CD4-positive, alpha-beta T cell treated with Interleukin-15 for 1 hour (primary cell): ENCODE data around the gene ANKRD63.

Experiments used
- DNase-seq: peaks from one replicate; pipeline ENCODE4 v3.0.0-alpha.2; 2020

Gene ANKRD63

GRCh38 chr15:40254452-40254851 lies 28.4 kb downstream of the ANKRD63 start:
- DNase-seq, result no peak

GRCh38 chr15:40253167-40253790 lies 29.6 kb downstream of the ANKRD63 start:
- DNase-seq, result no peak

DNA sequence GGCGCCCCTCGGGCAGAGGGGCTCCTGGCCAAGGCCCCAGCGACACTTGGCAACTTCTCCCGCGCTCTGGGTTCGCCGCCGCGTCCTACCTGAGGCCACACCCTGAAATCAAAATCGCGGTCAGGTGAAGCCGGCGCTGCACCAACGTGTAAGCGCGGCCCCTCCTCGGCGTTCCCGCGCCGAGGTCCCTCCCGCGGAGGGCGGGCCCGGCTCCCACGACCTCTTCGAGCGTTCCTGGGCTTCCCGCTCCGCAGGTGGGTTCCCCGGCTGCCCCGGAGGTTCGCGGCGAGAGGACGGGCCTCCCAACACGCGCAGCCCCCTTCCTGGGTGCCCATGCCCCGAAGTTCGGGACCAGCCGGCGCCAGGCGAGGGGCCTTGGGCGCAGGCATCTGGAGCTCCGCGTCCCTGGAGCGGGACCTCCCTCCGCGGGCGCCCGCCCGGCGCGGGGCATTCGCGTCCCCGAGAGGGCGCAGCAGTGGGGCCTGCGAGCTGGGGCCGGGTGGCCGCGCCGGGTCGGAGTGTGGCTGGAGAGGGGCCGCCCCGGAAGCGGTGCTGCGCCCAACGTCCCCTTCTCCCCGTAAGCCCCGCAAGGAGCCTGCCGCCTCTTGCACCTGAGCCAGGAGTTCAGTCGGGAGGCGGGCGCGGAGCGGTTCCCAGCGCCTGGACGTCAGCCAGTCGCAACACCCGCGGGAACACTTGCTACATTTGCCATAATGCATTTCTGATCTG lies 30.3 kb downstream of the ANKRD63 start:
- no peak for DNase-seq

DNA sequence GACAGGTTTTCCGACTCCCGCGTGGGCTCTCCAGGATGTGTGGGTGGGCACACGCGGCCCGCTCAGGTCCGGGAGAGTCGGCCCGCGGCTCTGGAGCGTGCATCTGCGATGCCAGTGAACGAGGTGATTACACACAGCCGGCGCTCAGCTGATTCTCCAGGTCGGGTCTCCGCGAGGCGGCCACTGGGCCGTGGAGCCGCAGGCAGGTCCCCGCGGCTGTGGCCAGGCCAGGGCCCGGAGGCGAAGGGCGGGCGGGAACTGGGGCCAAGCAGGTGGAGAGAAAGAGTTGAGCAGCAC lies 30.8 kb downstream of the ANKRD63 start:
- no peak for DNase-seq

- no peak for DNase-seq
Observed at GRCh38 chr15:40251486-40252140, 31.3 kb downstream of the ANKRD63 start.

DNA sequence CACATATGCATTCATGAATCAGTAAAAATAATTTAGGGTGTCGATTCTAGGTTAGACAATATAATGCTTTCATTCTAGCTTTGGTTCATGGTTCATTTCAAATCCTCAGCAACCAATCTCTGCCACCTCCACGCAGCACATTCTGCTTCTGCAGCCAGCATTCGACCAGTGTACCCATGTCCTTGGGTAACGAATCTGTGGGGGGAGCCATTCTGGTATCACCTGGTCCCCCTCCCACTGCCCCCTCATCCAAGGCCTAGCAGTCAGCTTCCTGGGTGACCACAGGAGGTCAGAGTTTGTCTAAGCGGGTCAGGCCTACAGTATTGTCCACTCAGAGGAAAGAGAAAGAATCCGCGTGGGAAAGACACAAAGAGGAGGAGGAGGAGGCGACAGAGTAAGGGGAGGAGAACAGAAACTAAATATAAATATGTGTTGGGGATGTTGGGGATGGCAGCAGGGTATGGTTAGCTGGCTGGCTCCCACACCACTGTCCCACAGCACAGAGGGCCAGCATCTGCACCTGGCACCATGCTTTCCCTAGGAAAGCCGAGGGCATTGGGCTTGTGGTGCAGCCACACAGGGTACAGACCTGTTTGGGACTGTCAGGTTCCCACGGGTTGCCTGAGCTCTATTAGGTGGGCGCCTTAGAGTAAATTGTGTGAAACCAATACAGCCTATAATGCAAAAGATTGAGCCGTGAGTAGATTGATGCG lies 31.9 kb downstream of the ANKRD63 start:
- no peak for DNase-seq

DNA sequence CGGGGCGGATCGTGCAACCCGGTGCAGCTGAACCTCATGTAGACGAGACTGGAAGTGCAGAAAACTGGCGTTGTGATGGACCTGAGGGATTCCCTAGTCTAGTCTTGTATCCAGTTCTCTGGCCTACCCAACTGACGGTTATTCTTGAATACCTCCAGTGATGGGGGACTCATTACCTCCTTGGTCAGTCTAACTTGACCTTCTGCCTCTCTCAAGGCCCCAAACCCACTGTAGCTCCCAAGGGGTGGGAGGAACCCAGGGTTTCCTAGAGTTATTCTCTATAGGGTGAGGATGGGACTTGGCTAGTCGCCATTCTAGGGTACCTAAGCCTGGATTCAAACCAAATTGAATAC lies 32.6 kb downstream of the ANKRD63 start:
- DNase-seq, result no peak

GRCh38 chr15:40249477-40250303 lies 33.2 kb downstream of the ANKRD63 start:
- no peak for DNase-seq

GRCh38 chr15:40248006-40248783 lies 34.7 kb downstream of the ANKRD63 start:
- DNase-seq, result no peak

DNA sequence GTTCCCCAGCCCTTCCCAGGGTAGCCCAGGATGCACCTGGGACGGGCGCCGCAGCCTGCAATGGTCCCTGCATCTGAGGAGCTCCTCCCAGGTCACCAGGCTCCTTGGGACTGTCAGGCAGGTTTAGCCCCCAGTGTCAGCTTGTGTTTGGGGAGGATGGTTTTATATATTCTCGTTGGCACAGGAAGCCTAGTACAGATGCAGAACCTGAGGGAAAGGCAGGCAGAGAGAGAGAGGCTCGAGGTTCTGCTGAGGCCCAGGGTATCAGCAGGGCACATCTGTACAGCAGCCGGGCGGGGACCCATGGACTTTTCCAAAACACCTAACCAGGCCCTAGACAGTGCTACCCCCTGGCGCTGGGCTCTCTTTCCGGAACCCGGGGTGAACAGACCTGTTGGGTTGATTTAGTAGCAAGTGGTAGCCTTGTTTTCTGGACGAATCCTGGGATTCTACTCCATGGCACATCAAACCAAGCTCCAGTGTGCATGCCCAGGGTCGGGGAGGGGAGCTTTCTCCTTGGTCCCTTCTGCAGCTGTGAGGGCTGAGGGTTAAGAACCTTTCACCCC lies 35.4 kb downstream of the ANKRD63 start:
- DNase-seq, result no peak

GRCh38 chr15:40246496-40247280 lies 36.2 kb downstream of the ANKRD63 start:
- DNase-seq, result no peak

- no peak for DNase-seq
Observed at GRCh38 chr15:40245666-40246450, 37.0 kb downstream of the ANKRD63 start.

GRCh38 chr15:40244961-40245523 lies 37.8 kb downstream of the ANKRD63 start:
- DNase-seq, result no peak

- DNase-seq, result no peak
Observed at GRCh38 chr15:40243126-40243810, 39.6 kb downstream of the ANKRD63 start.

- DNase-seq, result no peak
Observed at GRCh38 chr15:40242601-40243000, 40.3 kb downstream of the ANKRD63 start.

DNA sequence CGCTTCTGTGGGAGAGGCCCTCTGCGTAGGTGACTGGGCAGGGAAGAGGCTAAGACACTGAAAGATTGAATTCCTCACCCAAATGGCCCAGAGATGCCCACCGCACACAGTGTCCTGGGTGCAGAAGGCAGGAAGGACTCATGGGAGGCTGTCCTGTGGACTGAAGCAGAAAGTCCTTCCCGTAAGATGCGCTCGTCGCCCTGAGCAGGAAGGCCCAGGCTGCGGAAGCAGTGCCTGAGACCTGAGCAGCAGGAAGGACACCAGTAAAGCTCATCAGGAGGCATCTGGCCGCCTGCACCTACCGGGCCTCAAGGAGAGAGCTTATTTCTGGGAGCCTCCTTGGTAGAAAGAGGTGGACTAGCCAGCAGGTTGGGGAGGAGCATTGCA lies 40.7 kb downstream of the ANKRD63 start:
- DNase-seq, result no peak

DNA sequence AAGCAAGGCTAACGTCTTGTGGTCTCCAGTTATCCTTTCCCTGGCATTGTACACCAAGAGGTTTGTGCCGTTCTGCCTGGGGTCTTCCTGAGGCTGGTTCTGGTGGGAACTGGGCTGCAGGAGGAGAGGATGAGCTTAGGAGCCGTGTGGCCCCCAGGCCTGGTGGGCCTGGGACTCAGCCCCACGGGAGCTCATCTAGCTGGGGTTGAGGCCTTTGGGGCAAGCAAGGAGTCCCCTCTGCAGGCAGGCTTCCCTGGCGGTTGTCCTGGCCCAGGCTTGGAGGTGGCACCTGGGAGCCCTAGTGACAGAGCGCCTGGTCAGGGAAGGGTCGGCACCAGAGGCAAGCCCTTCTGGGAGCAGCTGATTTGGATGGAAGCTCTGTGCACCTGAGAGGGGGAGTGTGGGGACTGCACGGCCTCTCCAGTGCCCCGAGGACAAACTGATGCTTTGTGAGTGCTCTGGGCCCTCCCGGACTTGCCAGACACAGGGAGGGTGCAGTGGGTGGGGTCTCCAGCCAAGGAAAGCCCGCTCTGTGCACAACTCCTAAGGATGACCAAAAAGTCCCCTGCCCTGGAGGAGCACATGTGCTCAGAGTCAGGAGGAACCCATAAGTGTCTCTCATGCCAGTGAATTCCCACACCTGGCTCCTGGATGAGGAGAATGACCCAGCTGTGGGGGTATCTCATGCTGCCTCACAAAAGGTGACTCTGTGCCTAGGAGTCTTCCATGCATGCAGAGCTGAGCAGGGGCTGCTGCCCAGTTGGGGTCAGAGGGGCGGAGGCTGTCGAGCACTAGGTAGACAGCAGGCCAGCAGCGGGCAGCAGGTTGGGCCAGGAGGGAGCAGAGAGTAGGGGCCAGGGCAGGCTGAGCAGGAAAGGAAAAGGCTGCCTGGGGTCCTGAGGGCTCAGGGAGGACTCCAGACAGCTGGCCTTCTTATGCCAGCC lies 41.3 kb downstream of the ANKRD63 start:
- DNase-seq, result no peak

- no peak for DNase-seq
Observed at GRCh38 chr15:40240619-40241221, 42.1 kb downstream of the ANKRD63 start.
